Middle frontal gyrus (tissue), 1 donor: ENCODE results near the gene UPF2.

ENCODE experiments used
- DNase-seq: peaks from one replicate; pipeline ENCODE4 v3.0.0-alpha.2; 2015; ENCODE audit warnings: low spot score; ENCODE audit errors: extremely low spot score

The UPF2 gene

GRCh38 chr10:11886138-11886474, 156.5 kb downstream of the UPF2 start:
- no peak for DNase-seq

GRCh38 chr10:11885437-11886137, 157.0 kb downstream of the UPF2 start:
- no peak for DNase-seq

GRCh38 chr10:11884706-11885423, 157.7 kb downstream of the UPF2 start:
- DNase-seq: no peak

GRCh38 chr10:11882646-11883375, 159.8 kb downstream of the UPF2 start:
- DNase-seq: no peak

- no peak for DNase-seq
Measured at GRCh38 chr10:11881477-11882417, 160.9 kb downstream of the UPF2 start.

GRCh38 chr10:11881030-11881476, 161.6 kb downstream of the UPF2 start:
- no peak for DNase-seq

- no peak for DNase-seq
Measured at GRCh38 chr10:11880151-11881029, 162.2 kb downstream of the UPF2 start.

- DNase-seq: no peak
Measured at GRCh38 chr10:11879387-11880094, 163.1 kb downstream of the UPF2 start.

- no peak for DNase-seq
Measured at GRCh38 chr10:11878776-11879175, 163.8 kb downstream of the UPF2 start.

GRCh38 chr10:11877591-11877905, 165.1 kb downstream of the UPF2 start:
- no peak for DNase-seq

- no peak for DNase-seq
Measured at GRCh38 chr10:11876805-11877590, 165.6 kb downstream of the UPF2 start.

GRCh38 chr10:11876324-11876723, 166.3 kb downstream of the UPF2 start:
- DNase-seq: no peak

GRCh38 chr10:11875494-11876281, 166.9 kb downstream of the UPF2 start:
- DNase-seq: no peak

GRCh38 chr10:11874568-11875493, 167.8 kb downstream of the UPF2 start:
- DNase-seq: no peak

GRCh38 chr10:11871466-11871865, 171.1 kb downstream of the UPF2 start:
- no peak for DNase-seq

- no peak for DNase-seq
Measured at GRCh38 chr10:11870900-11871400, 171.7 kb downstream of the UPF2 start.

- DNase-seq: no peak
Measured at GRCh38 chr10:11870461-11870780, 172.2 kb downstream of the UPF2 start.
